Adrenal gland (tissue), 12 donors: Measurements from ENCODE around the gene HACL1. TPM values are rescaled to one million over a fixed set of nuclear protein-coding genes. Genes with fewer than 3 reads are reported as not detected.

Experiments
- DNase-seq, 7 donors: peaks; one replicate each; pipeline ENCODE4 v3.0.0-alpha.2; 2019 to 2020
- H3K27ac ChIP-seq, 5 donors: fragments of 200-600 bp; sonication (generic) in 4 of 5; 1 replicate in 3 of 5; 2 replicates in 2 of 5; pipeline versions ENCODE4 v1.5.1 to v1.8.0; 2016 to 2020; ENCODE audit warnings: mild to moderate bottlenecking in 1 of 5
- H3K27me3 ChIP-seq: fragments of 200-600 bp; 2 replicates; pipeline ENCODE4 v1.8.0; 2021
- H3K36me3 ChIP-seq, 2 donors: fragments of 200-600 bp; replicated peaks in 1 of 2; 1 replicate in 1 of 2; 2 replicates in 1 of 2; pipeline versions ENCODE4 v1.5.1 to v1.8.0; 2018 to 2022
- H3K4me1 ChIP-seq, 2 donors: fragments of 200-600 bp; replicated peaks in 1 of 2; 1 replicate in 1 of 2; 2 replicates in 1 of 2; pipeline versions ENCODE4 v1.5.1 to v1.8.0; 2018 to 2021
- H3K4me3 ChIP-seq, 4 donors: fragments of 200-600 bp; sonication (generic) in 3 of 4; one replicate each; pipeline ENCODE4 v1.5.1; 2016 to 2018
- H3K9me3 ChIP-seq, 3 donors: fragments of 200-600 bp; sonication (generic) in 1 of 3; replicated peaks in 1 of 3; 1 replicate in 2 of 3; 2 replicates in 1 of 3; pipeline versions ENCODE4 v1.5.1 to v1.8.0; 2016 to 2021
- CTCF ChIP-seq, 6 experiments: fragments of 450-650 bp in 4 of 6; fragments of 200-600 bp in 2 of 6; sonication (generic) in 1 of 6; IDR thresholded peaks; 1 replicate in 5 of 6; 2 replicates in 1 of 6; pipeline versions ENCODE4 v1.5.1 to v1.8.0; 2016 to 2021; ENCODE audit warnings: antibody characterized with exemption in 6 of 6, mild to moderate bottlenecking in 2 of 6, moderate library complexity in 1 of 6
- POLR2A ChIP-seq, 2 donors: fragments of 450-650 bp; IDR thresholded peaks; one replicate each; pipeline ENCODE4 v1.6.1; 2017; ENCODE audit warnings: antibody characterized with exemption in 2 of 2, mild to moderate bottlenecking in 2 of 2, moderate library complexity in 1 of 2
- WGBS, 4 donors: extraction: QIAGEN DNeasy Blood & Tissue Kit in 2 of 4; methylation state at CpG; one replicate each; pipeline versions ENCODE4 v1.1.5 to v1.1.7; 2013 to 2017; 5-methylcytosine and 5-hydroxymethylcytosine counted together
- intact Hi-C, 2 donors: fragments of 100-400 bp; cut with DNase I; formaldehyde crosslinking; loops; one replicate each; pipeline versions ENCODE4 v1.14.1 to v1.15.0; 2022 to 2023
- polyA plus RNA-seq, 3 donors: library from polyadenylated mRNA; stranded (reverse); fragments of 200-250 nt in 2 of 3; fragments of 350-450 nt in 1 of 3; fragmentation: Illumina TruSeq in 1 of 3; extraction: RNeasy Lipid Tissue Mini Kit (QIAGEN cat#74804) in 1 of 3; gene quantifications; one replicate each; pipeline ENCODE4 v1.2.3, GENCODE V29; 2013 to 2014
- total RNA-seq, 9 donors: library from RNA; depleted of rRNA in 4 of 9; stranded (reverse); fragments of >200 nt in 4 of 9; fragments of 120-200 nt in 1 of 9; fragmentation: NEBNext Ultra II Directional in 1 of 9; extraction: Animal tissue kit (Norgen Biotek cat#: 25700) in 1 of 9; gene quantifications; one replicate each; pipeline versions ENCODE4 v1.1.0 to v1.2.4, GENCODE V29; 2013 to 2023
- donor health status: healthy with polysubstance abuse.
- donor health status: Bipolar disorder and iron deficiency.
- donor health status: DM: yes; HTN: yes; CAD: no.
- donor health status: DM: no; HTN: no; CAD: no.
- donor health status: DM: no; HTN: no; CAD: no.
- donor health status: DM: yes; HTN: yes; CAD: no.

Gene HACL1
- total and polyA plus RNA-seq, 12 donors: 12.3 to 41.7 (median 23.5) TPM

DNA sequence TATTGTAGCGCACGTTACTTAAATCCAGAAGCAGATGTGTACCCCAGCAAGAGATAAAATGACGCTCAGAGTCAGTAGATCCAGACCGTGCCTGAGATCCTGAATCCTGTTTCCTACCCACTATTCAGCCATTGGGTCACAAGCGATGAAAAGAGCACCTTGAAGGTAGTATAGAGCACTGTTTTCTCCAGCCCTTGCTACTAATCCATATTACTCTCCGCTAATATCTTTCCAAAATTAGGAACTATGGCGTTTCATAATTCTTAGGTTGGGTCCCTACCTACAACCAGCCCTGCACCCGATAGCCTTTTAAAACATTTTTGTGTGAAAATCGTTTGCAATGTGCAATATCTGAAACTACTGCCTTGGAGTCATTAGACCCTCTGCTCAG is 772 bp upstream of the HACL1 start:
- Histone ChIP-seq H3K36me3 (peaks cover 0 to 28% of the 10 kb centered on the region in 2 donors), H3K27ac (peak overlapping the region; percentile 73 to 91 (median 86)), H3K9me3 (no peaks in the 10 kb centered on the region), H3K27me3 (no peaks in the 10 kb centered on the region), H3K4me1 (peaks cover 8 to 33% of the 10 kb centered on the region in 2 donors), H3K4me3 (peak overlapping the region; percentile 42 to 84 (median 60))
- DNase-seq: no peak
- no peak for TF ChIP-seq POLR2A (IDR thresholded peaks at IDR 0.05)
- TF ChIP-seq CTCF (IDR thresholded peaks at IDR 0.05): no peak
- intact Hi-C loops: no loop called here
- WGBS, 4 donors: 2 to 6% (median 3%) methylated on average over 9 of the region's 9 CpGs

DNA sequence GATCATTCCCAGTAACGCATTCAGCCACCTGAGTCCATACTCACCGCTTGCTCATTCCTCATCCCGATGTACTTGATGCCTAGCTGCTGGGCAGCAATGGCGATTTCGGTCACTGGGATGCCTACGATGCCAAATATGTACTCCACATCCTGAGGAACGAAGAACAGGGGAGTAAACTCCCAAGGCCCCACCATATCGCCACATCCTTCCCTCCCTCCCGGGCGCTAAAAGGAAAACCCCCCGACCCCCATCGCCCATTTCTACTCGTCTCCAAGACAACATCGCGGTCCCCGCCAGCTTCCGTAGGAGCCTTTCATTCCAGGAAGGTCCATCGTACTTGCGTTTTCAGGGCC is 347 bp downstream of the HACL1 start:
- no peaks in the 10 kb centered on the region for H3K9me3 ChIP-seq

GRCh38 chr3:15595955-15596354 is 5.4 kb downstream of the HACL1 start:
- DNase-seq: no peak
- TF ChIP-seq POLR2A (IDR thresholded peaks at IDR 0.05) (no peak), CTCF (IDR thresholded peaks at IDR 0.05) (no peak)
- H3K4me3 ChIP-seq: no peak overlapping the region
- H3K27ac ChIP-seq: no peak overlapping the region
- 72 to 87% (median 84%) methylated on average over 2 of the region's 2 CpGs for WGBS, 4 donors
- H3K9me3 ChIP-seq: no peaks in the 10 kb centered on the region
- H3K36me3 ChIP-seq: peaks cover 0 to 57% of the 10 kb centered on the region in 2 donors
- H3K27me3 ChIP-seq: no peaks in the 10 kb centered on the region
- peaks cover 0 to 13% of the 10 kb centered on the region in 2 donors for H3K4me1 ChIP-seq
- intact Hi-C loops: no loop called here

More for the DNA sequence above, 347 bp downstream of the HACL1 start:
- Histone ChIP-seq H3K4me3 (peak overlapping the region; percentile 31 to 84 (median 60)), H3K4me1 (peaks cover 1 to 23% of the 10 kb centered on the region in 2 donors), H3K27ac (peak overlapping the region; percentile 47 to 91 (median 86)), H3K27me3 (no peaks in the 10 kb centered on the region), H3K36me3 (peaks cover 0 to 36% of the 10 kb centered on the region in 2 donors)
- TF ChIP-seq POLR2A (IDR thresholded peaks at IDR 0.05) (no peak), CTCF (IDR thresholded peaks at IDR 0.05) (no peak)
- WGBS, 4 donors: 0 to 2% (median 1%) methylated on average over 14 to 19 of the region's 19 CpGs
- no peak for DNase-seq
- intact Hi-C loops: no loop called here

DNA sequence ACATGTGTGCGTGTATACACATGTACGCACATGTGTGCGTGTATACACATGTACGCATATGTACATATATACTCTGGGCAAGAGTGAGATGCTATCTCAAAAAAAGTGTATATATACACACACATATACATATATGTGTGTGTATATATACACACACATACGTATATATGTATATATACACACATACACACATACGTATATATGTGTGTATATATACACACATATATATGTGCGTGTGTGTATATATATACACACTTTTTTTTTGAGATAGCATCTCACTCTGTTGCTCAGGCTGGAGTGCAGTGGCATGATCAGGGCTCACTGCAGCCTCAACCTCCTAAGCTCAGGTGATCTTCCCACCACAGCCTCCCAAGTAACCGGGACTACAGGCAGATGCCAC is 8.4 kb downstream of the HACL1 start:
- intact Hi-C loops: no loop called here

More for the DNA sequence above, 8.4 kb downstream of the HACL1 start:
- TF ChIP-seq CTCF (IDR thresholded peaks at IDR 0.05) (no peak), POLR2A (IDR thresholded peaks at IDR 0.05) (no peak)
- no peak overlapping the region for H3K27ac ChIP-seq
- H3K36me3 ChIP-seq: peaks cover 0 to 50% of the 10 kb centered on the region in 2 donors
- 82 to 98% (median 90%) methylated on average over 8 of the region's 8 CpGs for WGBS, 4 donors
- H3K4me3 ChIP-seq: no peak overlapping the region
- DNase-seq: no peak
- no peaks in the 10 kb centered on the region for H3K27me3 ChIP-seq
- H3K9me3 ChIP-seq: no peaks in the 10 kb centered on the region
- no peaks in the 10 kb centered on the region for H3K4me1 ChIP-seq
